Lower leg skin (tissue), 3 donors: Measurements from ENCODE around the gene OSBPL7.

Experiments used
- POLR2A ChIP-seq, 2 donors: fragments of 450-650 bp; IDR thresholded peaks; one replicate each; pipeline ENCODE4 v1.6.1; 2016 to 2017; ENCODE audit warnings: antibody characterized with exemption in 2 of 2, mild to moderate bottlenecking in 1 of 2, moderate library complexity in 1 of 2
- TF ChIP-seq, protein P1 (sequence below), 3 donors: fragments of 450-650 bp; IDR thresholded peaks; one replicate each; pipeline ENCODE4 v1.5.1; 2016; ENCODE audit warnings: antibody characterized with exemption in 3 of 3, mild to moderate bottlenecking in 3 of 3, moderate library complexity in 2 of 3

DNA sequence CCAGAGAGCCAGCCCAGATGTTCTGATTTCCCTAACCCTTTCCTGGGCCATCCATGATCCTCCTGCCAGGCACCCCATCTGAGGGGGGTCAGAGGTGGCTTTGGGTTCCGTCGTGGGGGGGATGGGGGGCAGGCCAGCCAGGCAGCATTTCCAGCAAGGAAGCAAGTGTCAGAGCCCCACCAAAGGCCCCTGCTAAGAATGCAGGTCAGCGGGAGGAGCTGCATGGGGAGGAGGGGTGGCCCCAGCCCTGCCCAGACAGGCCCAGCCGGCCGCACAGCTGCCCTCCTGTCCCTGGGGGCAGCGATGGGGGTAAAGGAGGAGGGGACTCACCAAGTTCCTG, 21.8 kb upstream of the OSBPL7 start:
- TF ChIP-seq, protein P1, sequence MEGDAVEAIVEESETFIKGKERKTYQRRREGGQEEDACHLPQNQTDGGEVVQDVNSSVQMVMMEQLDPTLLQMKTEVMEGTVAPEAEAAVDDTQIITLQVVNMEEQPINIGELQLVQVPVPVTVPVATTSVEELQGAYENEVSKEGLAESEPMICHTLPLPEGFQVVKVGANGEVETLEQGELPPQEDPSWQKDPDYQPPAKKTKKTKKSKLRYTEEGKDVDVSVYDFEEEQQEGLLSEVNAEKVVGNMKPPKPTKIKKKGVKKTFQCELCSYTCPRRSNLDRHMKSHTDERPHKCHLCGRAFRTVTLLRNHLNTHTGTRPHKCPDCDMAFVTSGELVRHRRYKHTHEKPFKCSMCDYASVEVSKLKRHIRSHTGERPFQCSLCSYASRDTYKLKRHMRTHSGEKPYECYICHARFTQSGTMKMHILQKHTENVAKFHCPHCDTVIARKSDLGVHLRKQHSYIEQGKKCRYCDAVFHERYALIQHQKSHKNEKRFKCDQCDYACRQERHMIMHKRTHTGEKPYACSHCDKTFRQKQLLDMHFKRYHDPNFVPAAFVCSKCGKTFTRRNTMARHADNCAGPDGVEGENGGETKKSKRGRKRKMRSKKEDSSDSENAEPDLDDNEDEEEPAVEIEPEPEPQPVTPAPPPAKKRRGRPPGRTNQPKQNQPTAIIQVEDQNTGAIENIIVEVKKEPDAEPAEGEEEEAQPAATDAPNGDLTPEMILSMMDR (IDR thresholded peaks at IDR 0.05): no peak
- no peak for TF ChIP-seq POLR2A (IDR thresholded peaks at IDR 0.05)
